Activated CD8-positive, alpha-beta T cell treated with anti-CD3 and anti-CD28 coated beads for 36 hours (primary cell): ENCODE data around the gene DNM3. TPM values are rescaled to one million over a fixed set of nuclear protein-coding genes. Genes with fewer than 3 reads are reported as not detected.

ENCODE experiments used
- ATAC-seq: fragments of 200-7000 bp; cut with Tn5 transposase; one replicate; pipeline ENCODE4 v1.10.0; 2021; ENCODE audit warnings: mild to moderate bottlenecking, moderate library complexity
- CTCF ChIA-PET: fragments of 350-600 bp; sonication (Branson Sonifier 250); formaldehyde crosslinking; loops from one replicate; lab custom pipeline; 2021; ENCODE audit warnings: antibody characterized with exemption; lab: Charles Lee
- POLR2A ChIA-PET: fragments of 350-600 bp; sonication (Branson Sonifier 250); formaldehyde crosslinking; loops from one replicate; lab custom pipeline; 2021; ENCODE audit warnings: antibody characterized with exemption; lab: Charles Lee
- DNase-seq: peaks from one replicate; pipeline ENCODE4 v3.0.0-alpha.2; 2020
- H3K27ac Mint-ChIP-seq: one replicate; pipeline ENCODE4 v1.8.0; 2021; ENCODE audit warnings: mild to moderate bottlenecking, mixed read lengths
- H3K27me3 Mint-ChIP-seq: one replicate; pipeline ENCODE4 v1.8.0; 2021; ENCODE audit warnings: mixed read lengths
- H3K36me3 Mint-ChIP-seq: one replicate; pipeline ENCODE4 v1.8.0; 2021; ENCODE audit warnings: low read depth, mixed read lengths
- H3K4me1 Mint-ChIP-seq: one replicate; pipeline ENCODE4 v1.8.0; 2021; ENCODE audit warnings: low read depth, mixed read lengths
- H3K4me3 Mint-ChIP-seq: one replicate; pipeline ENCODE4 v1.8.0; 2021; ENCODE audit warnings: mild to moderate bottlenecking, moderate library complexity, mixed read lengths
- H3K9me3 Mint-ChIP-seq: one replicate; pipeline ENCODE4 v1.8.0; 2021; ENCODE audit warnings: mixed read lengths
- CTCF ChIP-seq: fragments of 200-600 bp; IDR thresholded peaks from one replicate; pipeline ENCODE4 v1.8.0; 2022; ENCODE audit warnings: antibody characterized with exemption, mild to moderate bottlenecking
- intact Hi-C: fragments of 100-400 bp; cut with micrococcal nuclease; formaldehyde crosslinking; loops from one replicate; pipeline ENCODE4 v1.10.0; 2022
- total RNA-seq, 2 experiments: library from RNA; stranded (reverse); gene quantifications; one replicate each; pipeline ENCODE4 v1.2.3, GENCODE V29; 2021

DNM3 gene
- total RNA-seq, 2 experiments from 2014 or later = 0.58 to 1.1 TPM

- no peaks in the 10 kb centered on the region for H3K9me3 Mint-ChIP-seq
- CTCF ChIA-PET = interaction anchor here (1.7 kb wide), 1 partner anchor 58 kb away, joined by 5 read pairs; no protein-coding TSS in a partner anchor
- DNase-seq (no peak), ATAC-seq (no peak)
- H3K4me3 Mint-ChIP-seq = no peak overlapping the region
- no peak for TF ChIP-seq CTCF
- H3K27me3 Mint-ChIP-seq = peaks cover 2% of the 10 kb centered on the region
- no peaks in the 10 kb centered on the region for H3K4me1 Mint-ChIP-seq
- POLR2A ChIA-PET = no interaction called here
- no peak overlapping the region for H3K27ac Mint-ChIP-seq
- no peaks in the 10 kb centered on the region for H3K36me3 Mint-ChIP-seq
- intact Hi-C loops = no loop called here
Observed at GRCh38 chr1:171869097-171869496, 27.8 kb downstream of the DNM3 start.

- DNase-seq (no peak), ATAC-seq (no peak)
- Mint-ChIP-seq H3K4me1 (no peaks in the 10 kb centered on the region), H3K9me3 (no peaks in the 10 kb centered on the region), H3K27me3 (peaks cover 2% of the 10 kb centered on the region), H3K36me3 (no peaks in the 10 kb centered on the region), H3K4me3 (no peak overlapping the region), H3K27ac (no peak overlapping the region)
- no peak for TF ChIP-seq CTCF
- ChIA-PET CTCF (interaction anchor here (0.7 kb wide), 1 partner anchor 62 kb away, joined by 3 read pairs; no protein-coding TSS in a partner anchor), POLR2A (interaction anchor here (0.6 kb wide), 2 partner anchors 308 to 1487 kb away, joined by 3 read pairs; no protein-coding TSS in a partner anchor)
- intact Hi-C loops = no loop called here
Observed at GRCh38 chr1:171871848-171872247, 30.6 kb downstream of the DNM3 start.

- TF ChIP-seq CTCF = no peak
- Mint-ChIP-seq H3K4me3 (no peak overlapping the region), H3K36me3 (no peaks in the 10 kb centered on the region), H3K4me1 (no peaks in the 10 kb centered on the region), H3K9me3 (no peaks in the 10 kb centered on the region), H3K27ac (no peak overlapping the region), H3K27me3 (peaks cover 2% of the 10 kb centered on the region)
- intact Hi-C loops = no loop called here
- ATAC-seq = no peak
- DNase-seq = no peak
- ChIA-PET POLR2A (interaction anchor here (0.6 kb wide), 1 partner anchor 1488 kb away, joined by 3 read pairs; no protein-coding TSS in a partner anchor), CTCF (interaction anchor here (0.7 kb wide), 1 partner anchor 63 kb away, joined by 3 read pairs; no protein-coding TSS in a partner anchor)
Observed at GRCh38 chr1:171872430-171872829, 31.1 kb downstream of the DNM3 start.

GRCh38 chr1:171873664-171874063 is 32.4 kb downstream of the DNM3 start:
- no peak overlapping the region for H3K27ac Mint-ChIP-seq
- ATAC-seq = no peak

More at GRCh38 chr1:171873664-171874063, 32.4 kb downstream of the DNM3 start:
- ChIA-PET POLR2A (no interaction called here), CTCF (no interaction called here)
- H3K4me3 Mint-ChIP-seq = no peak overlapping the region
- H3K4me1 Mint-ChIP-seq = peaks cover 2% of the 10 kb centered on the region
- no peak for TF ChIP-seq CTCF
- intact Hi-C loops = no loop called here
- H3K9me3 Mint-ChIP-seq = no peaks in the 10 kb centered on the region
- DNase-seq = no peak
- peaks cover 2% of the 10 kb centered on the region for H3K27me3 Mint-ChIP-seq
- H3K36me3 Mint-ChIP-seq = no peaks in the 10 kb centered on the region
